GM19438 (cell line): ENCODE data around the gene LAMC3.
"Not testable (repeated sequence)": the region's sequence is repeated elsewhere in the genome, so short reads cannot be mapped to it uniquely, and the experiment has no call there.

Experiments
- ATAC-seq: cut with Tn5 transposase; IDR thresholded peaks from one replicate; pipeline ENCODE4 v1.9.1; 2021; ENCODE audit warnings: low read depth; ENCODE audit not compliant: unreplicated experiment

LAMC3 gene

DNA sequence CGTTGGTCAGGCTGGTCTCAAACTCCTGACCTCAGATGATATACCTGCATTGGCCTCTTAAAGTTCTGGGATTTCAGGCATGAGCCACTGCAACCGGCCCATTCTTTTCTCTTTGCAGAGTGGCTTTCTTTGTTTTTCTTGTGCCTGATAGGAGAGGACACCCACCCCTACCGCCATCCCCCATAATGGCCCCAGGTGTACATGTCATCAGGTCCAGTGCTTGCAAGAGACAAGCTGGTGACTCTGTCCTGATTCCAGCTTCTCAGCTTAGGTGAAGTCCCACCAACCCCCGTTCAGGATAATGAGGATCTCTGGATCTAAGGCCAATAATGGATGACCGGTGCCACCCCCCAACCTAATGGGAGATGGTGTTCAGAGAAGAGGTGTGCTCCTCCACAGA, 85.0 kb downstream of the LAMC3 start:
- ATAC-seq = no peak

DNA sequence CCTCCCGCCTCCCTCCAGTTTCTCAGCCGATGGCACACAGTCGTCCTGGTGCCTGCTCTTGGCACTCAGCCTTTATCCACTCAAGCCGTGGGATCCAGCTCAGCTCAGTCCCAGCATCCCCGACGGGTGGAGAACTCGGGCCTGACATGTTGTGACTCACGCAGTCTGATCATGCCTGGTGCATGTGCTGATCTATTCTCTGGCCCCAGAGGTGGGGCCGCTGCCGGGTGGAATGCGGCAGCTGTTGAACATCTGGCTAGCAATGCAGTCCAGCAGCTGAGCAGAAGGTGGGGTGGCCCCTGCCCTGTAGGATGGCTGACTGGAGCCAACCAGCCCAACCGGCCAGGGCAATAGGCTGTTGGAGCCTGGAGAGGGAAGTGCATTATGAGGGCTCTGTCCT, 85.6 kb downstream of the LAMC3 start:
- ATAC-seq = no peak

DNA sequence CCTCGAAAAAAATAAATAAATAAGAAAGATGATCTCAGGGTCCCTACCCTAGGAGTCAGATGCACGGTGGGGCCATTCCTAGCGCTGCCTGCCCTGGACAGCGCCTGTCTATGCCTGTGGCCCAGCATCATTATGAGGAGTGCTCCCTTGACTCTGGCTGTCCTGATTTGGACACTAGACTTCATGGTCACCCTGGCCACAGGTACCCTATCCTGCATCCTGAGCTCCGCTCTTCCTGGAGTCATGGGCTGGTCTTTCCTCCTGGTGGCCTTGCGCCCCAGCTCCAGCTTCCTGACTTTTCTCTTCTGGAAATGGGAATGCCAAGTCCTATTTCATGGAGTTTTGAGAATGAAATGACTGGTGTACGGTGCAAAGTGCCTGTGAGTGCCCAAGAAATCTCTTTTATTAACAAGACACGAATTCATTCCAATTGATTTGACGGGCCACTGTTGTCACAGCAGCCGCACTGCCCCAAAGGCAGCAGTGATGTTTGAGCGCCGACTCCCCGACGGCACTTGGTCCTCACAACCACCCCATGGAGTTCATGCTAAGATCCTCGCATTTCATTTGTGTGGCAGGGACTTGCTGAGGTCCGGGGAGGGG, 86.8 kb downstream of the LAMC3 start:
- no peak for ATAC-seq

DNA sequence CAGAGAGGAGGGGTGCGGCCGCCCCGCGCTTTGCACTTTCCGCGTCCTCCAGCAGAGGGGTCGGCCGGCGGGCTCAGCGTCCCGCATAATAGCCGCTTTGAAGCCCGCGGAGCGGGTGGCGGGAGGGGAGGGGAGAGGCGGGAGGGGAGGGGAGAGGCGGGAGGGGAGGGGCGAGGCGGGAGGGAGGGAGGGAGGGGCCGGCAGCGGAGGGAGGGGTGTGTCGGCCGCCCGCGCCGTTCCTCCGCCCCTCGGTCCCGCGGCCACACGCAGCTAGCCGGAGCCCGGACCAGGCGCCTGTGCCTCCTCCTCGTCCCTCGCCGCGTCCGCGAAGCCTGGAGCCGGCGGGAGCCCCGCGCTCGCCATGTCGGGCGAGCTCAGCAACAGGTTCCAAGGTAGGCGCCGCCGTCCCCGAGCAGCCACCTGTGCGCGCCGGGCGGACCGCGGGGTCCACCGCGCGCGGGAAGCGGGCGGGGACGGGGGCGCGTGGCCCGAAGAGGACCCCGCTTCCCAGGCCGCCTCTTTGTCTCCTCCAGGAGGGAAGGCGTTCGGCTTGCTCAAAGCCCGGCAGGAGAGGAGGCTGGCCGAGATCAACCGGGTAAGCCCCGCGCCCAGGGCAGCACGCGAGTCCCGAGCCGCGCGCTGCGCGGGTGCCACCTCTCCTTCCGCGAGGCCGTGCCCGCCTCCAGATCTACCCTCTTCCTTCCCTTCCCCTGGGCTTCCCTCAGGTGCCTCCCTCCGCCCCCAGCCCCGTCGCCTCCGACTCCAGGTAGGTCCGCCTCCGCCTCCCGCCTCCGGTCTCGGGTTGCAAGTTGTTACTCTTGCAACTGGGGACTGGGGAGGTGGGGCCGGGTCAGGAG, 87.5 kb downstream of the LAMC3 start, which contains the start of gene AIF1L:
AIF1L (plus strand) TSS at position 263 of the 857 bp plus-strand sequence; CDS start at position 362, 99 bp downstream.
- ATAC-seq = no peak

GRCh38 chr9:131097126-131097947, 88.4 kb downstream of the LAMC3 start:
- ATAC-seq = no peak

DNA sequence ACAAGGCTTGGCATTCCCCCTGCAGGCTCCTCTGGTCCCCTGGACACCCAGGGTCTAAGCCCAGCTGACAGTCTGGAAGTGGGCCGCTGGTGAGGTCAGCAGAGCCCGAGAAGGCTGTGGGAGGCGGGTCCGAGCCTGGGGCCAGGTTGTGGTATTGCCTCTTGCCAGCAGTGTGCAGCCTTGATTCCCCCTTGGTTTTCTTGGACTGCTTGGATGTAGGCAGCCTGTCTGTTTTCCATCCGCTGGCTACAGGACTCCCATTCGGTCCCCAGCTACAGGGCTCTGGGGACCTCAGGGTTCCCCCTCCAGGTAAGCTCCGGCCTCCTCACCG, 88.9 kb downstream of the LAMC3 start:
- ATAC-seq = no peak

DNA sequence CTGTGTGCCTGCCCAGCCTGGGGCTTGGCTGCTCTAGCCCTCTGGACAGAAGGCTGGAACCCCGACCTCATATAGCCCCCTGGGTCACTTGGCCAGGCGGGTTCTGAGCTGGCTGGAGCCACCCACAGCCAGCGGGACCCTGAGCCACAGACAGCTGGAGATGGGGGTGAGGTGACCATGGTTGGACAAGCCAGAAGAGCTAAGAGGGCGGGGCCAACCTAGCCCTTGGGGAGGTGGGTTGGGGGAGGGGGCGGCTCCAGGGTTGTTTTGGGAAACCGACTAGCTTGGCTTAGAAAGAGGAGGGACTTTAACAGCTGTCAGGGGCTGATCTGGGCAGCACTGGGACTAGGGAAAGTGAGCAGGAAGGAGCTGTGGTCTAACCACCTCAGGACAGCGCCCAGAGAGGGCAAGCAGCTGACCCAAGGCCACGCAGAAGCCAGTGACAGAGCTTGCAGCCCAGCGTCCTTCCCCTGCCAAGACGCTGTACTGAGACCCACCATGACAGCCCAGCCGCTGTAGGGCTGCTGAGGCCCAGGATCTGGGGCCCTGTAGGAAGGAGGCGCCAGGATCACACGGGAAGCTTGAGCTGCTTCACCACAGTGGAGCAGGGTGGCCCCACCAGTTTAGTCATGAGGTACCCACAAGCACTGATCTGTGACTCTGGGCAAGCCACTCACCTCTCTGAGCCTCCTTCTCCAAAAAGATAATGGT, 89.6 kb downstream of the LAMC3 start:
- ATAC-seq = no peak

DNA sequence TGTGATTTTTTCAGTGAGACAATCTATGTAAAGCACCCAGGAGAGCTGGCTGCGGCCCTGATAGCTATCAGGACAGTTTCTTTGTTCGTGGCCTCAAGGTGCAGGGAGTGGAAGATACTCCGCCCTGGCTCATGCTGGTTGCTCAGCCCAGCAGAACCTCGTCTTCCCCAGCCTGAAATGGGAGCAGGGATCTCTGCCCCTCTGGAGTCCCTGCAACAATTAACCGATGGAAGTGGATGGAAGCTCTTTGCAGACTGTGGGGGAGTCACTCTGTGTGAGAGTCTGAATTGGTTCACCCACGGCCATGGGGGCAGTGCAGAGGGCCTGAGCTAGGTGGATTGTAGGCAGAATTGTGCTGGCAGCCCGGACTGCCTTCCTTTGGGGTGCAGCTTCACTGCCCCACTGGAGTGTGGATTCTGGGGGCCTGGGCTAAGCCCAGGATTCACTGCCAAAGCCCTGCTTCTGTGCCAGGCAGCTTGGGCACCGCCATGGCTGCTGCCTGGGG, 90.2 kb downstream of the LAMC3 start:
- no peak for ATAC-seq

DNA sequence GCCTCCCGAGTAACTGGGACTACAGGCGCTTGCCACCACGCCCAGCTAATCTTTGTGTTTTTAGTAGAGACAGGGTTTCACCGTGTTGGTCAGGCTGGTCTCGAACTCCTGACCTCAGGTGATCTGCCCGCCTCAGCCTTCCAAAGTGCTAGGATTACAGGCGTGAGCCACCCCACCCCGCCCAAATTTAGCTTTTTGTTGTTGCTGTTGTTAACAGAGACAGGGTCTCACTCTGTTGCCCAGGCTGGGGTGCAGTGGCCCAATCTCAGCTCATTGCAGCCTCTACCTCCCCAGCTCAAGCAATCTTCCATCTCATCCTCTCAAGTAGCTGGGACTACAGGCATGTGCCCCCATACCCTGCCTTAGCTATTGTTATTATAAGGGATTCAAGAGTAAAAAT, 90.9 kb downstream of the LAMC3 start:
- not testable (repeated sequence) for ATAC-seq

DNA sequence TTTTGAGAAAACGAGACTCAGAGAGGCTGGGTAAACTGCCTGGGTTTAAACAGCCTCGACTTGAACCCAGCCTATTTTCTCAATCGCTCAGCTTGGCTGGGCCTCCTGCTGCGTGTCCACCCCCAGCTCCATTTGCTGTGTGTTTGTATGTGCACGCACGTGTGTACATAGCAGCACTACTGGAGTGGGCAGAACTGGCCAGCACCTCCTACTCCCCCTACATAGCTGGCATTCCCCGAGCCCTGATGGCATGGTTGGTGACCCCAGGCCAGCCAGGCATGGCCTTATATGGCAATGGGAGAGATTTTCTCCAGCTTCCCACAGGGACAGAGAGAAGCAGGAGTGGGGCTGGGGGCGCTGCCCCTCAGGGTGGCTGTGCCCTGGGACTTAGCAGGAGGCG, 91.5 kb downstream of the LAMC3 start:
- no peak for ATAC-seq

GRCh38 chr9:131101207-131101964, 92.4 kb downstream of the LAMC3 start:
- no peak for ATAC-seq

- ATAC-seq = no peak
Measured at GRCh38 chr9:131103024-131103423, 94.0 kb downstream of the LAMC3 start.

DNA sequence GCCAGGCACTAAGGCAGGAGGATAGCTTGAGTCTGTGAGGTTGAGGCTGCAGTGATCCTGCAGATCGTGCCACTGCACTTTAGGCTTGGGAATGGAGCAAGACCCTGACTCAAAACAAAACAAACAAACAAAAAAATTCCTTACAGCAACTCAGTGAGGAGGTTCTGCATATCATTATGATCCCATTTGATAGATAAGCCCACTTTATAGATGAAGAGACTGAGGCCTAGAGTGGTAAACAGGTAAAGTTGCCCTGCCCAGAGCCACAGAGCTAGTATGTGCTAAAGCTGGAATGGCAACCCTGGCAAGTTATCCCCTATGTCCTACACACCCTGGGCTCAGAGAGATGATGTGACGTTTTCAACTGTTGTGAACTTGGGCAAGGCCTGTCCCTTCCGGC, 94.6 kb downstream of the LAMC3 start:
- no peak for ATAC-seq

- no peak for ATAC-seq
Measured at GRCh38 chr9:131104016-131104740, 95.2 kb downstream of the LAMC3 start.

- ATAC-seq = no peak
Measured at GRCh38 chr9:131105952-131106351, 97.0 kb downstream of the LAMC3 start.

DNA sequence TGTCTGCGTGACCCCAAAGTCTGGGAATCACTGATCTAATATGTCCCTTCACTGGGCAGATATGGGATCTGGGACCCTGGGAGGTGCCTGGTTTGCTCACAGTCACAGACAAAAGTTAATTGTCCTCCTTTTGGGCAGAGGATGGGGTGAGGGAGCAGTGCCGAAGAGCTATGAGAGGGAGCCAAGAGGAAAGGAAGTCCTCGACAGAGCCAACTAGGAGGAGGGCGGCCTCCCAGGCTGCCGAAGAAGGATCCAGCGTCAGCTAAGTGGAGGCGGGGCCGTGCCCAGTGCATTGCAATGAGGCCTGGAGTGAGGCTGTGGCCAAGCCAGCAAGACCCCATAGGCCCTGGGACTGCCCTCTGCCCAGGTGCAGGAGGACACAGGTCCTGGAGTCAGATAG, 98.8 kb downstream of the LAMC3 start:
- no peak for ATAC-seq

DNA sequence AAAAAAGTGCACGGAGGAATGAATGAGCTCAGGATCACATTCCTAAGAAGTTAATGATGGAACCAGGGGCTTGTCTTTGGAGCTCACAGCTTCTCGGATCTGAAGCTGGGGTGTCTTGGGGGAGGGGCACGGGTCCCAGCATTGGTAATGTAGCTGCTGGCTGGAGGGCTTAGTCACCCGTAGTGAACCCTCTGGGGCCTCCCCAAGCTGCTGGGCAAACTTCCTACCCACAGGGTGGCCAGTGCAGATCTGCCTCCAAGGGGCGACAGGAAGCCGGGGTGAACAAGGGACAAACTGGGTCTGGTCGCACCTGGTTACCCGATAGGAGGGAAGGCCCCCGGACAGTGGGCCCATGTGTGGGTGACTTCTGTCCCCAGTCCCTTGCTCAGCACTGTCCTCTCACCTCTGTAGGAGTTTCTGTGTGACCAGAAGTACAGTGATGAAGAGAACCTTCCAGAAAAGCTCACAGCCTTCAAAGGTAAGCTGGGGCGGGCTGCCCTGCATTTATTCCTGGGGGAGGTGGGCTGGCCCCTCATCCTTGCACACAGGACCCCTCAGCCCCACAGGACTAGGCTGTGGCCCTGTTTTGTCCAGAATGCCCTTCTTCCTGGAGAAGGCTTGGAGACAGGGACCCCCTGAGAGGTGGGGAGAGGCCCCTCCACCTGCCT, 102.3 kb downstream of the LAMC3 start:
- ATAC-seq = no peak

DNA sequence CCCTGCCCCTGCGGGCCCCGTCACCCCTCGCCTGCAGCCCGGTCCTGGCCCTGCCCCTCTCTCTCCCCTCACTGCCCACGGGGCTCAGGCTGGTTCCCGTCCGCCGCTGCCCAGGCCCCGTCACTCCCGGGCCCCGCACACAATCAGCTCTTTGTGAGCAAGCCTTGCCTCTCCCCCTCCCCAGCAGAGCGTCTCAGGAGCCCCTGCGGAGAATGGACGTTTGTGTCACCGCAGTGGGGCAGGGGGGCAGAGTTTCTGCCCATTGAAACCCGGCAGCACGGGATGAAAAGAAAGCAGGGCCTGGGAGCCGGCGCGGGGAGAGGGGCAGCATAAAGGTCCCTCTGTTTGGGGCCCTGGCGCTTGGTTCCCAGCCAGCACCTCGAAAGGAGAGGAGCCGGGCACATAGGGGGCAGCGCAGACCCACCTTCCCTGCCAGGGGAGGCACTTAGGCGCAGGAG, 102.9 kb downstream of the LAMC3 start:
- ATAC-seq = no peak
